Uterus (tissue), 2 donors: ENCODE data around the gene SLC35D3.

Experiments
- POLR2A ChIP-seq, 2 donors: fragments of 450-650 bp; IDR thresholded peaks; one replicate each; pipeline ENCODE4 v1.6.1; 2016; ENCODE audit warnings: antibody characterized with exemption in 2 of 2, mild to moderate bottlenecking in 1 of 2, moderate library complexity in 1 of 2
- TF ChIP-seq, protein P1 (sequence below), 4 experiments: fragments of 200-600 bp in 2 of 4; fragments of 450-650 bp in 2 of 4; sonication (generic) in 2 of 4; IDR thresholded peaks; one replicate each; pipeline ENCODE4 v1.5.1; 2016 to 2019; ENCODE audit warnings: antibody characterized with exemption in 4 of 4, mild to moderate bottlenecking in 2 of 4, moderate library complexity in 1 of 4

DNA sequence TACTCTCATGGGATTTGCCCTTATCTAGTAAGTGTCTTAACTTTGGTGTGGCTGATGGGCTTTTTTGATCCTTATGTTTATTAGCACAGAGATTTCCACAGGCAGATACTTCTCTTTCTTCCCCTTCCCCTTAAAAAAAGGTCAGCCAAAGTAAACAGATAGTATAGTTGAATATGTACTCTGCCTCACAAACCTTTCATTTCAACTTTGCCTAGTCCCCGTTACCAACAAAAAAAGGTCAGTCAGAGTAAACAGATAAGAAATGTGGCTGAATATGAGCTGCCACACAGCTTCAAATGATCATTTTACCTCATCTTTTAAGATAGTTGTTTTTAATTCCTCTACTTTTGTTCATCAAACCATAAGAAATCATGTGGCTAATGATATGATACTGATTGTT lies 34.1 kb upstream of the SLC35D3 start:
- no peak for TF ChIP-seq POLR2A (IDR thresholded peaks at IDR 0.05)
- TF ChIP-seq, protein P1, sequence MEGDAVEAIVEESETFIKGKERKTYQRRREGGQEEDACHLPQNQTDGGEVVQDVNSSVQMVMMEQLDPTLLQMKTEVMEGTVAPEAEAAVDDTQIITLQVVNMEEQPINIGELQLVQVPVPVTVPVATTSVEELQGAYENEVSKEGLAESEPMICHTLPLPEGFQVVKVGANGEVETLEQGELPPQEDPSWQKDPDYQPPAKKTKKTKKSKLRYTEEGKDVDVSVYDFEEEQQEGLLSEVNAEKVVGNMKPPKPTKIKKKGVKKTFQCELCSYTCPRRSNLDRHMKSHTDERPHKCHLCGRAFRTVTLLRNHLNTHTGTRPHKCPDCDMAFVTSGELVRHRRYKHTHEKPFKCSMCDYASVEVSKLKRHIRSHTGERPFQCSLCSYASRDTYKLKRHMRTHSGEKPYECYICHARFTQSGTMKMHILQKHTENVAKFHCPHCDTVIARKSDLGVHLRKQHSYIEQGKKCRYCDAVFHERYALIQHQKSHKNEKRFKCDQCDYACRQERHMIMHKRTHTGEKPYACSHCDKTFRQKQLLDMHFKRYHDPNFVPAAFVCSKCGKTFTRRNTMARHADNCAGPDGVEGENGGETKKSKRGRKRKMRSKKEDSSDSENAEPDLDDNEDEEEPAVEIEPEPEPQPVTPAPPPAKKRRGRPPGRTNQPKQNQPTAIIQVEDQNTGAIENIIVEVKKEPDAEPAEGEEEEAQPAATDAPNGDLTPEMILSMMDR (IDR thresholded peaks at IDR 0.05) = no peak
